D721Med (cell line): ENCODE data around the gene OR6B3.

Experiments used
- DNase-seq: peaks from one replicate; pipeline ENCODE4 v3.0.0; 2011; ENCODE audit warnings: low spot score; ENCODE audit not compliant: insufficient read length
- FAIRE-seq: peaks from 2 replicates; lab custom pipeline; 2011; peaks lifted over from hg19 to GRCh38; lab: Jason Lieb, UNC
- TF ChIP-seq, protein P1 (sequence below): IDR thresholded peaks from 2 replicates; pipeline ENCODE4 v1.5.1; 2012; ENCODE audit warnings: mild to moderate bottlenecking, control low read depth; ENCODE audit not compliant: insufficient read depth; ENCODE audit errors: missing control alignments

Gene OR6B3

DNA sequence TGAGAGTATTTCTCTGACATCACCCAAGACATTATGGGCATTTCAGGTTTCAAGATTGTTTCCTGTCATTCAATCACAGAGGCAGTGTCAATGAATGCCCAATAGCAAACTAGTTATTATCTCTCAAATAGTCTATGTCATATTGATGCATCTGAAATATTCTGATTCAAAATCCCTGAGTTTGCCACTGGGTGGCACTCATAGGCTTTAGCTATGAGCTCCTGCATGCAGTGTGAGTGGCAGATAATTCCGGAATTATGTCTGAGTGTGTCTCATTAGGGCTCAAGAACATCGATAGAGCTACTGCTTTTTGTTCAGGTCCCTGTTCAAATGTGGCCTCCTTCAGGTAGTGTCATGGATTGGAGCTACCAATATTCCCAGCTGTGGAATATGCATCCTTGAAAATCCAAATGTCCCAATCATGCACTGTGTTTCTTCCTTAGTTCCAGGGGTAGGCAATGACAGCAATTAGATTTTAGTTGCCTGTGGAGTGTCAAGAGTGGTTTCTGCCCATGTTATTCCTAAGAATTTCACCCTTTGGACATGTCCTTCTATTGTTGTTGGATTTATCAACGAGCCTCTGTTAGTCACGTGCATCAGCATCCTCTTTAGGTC is 7.8 kb upstream of the OR6B3 start:
- DNase-seq: no peak
- TF ChIP-seq, protein P1, sequence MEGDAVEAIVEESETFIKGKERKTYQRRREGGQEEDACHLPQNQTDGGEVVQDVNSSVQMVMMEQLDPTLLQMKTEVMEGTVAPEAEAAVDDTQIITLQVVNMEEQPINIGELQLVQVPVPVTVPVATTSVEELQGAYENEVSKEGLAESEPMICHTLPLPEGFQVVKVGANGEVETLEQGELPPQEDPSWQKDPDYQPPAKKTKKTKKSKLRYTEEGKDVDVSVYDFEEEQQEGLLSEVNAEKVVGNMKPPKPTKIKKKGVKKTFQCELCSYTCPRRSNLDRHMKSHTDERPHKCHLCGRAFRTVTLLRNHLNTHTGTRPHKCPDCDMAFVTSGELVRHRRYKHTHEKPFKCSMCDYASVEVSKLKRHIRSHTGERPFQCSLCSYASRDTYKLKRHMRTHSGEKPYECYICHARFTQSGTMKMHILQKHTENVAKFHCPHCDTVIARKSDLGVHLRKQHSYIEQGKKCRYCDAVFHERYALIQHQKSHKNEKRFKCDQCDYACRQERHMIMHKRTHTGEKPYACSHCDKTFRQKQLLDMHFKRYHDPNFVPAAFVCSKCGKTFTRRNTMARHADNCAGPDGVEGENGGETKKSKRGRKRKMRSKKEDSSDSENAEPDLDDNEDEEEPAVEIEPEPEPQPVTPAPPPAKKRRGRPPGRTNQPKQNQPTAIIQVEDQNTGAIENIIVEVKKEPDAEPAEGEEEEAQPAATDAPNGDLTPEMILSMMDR: peak; percentile 80
- FAIRE-seq: peak; percentile 85

DNA sequence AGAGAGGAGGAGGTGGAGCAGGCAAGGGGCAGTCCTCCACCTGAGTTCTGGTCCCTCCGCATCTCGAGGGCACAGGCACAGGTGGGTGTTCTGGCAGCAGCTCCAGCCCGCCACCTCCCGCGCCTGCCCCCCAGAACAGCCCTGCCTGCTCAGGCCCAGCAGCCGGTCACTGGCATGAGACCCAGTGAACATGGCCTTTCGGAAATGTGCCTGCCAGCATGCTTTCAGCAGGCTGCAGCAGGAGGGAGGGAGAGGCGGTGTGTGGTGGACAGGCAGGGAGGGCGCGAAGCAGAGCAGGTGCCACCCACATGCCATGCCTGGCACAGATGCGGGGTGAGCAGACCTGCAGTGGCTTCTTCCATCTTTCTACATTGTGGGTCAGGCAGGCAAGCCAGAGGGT is 3.4 kb upstream of the OR6B3 start:
- DNase-seq (no peak), FAIRE-seq (no peak)
- TF ChIP-seq, protein P1: no peak

DNA sequence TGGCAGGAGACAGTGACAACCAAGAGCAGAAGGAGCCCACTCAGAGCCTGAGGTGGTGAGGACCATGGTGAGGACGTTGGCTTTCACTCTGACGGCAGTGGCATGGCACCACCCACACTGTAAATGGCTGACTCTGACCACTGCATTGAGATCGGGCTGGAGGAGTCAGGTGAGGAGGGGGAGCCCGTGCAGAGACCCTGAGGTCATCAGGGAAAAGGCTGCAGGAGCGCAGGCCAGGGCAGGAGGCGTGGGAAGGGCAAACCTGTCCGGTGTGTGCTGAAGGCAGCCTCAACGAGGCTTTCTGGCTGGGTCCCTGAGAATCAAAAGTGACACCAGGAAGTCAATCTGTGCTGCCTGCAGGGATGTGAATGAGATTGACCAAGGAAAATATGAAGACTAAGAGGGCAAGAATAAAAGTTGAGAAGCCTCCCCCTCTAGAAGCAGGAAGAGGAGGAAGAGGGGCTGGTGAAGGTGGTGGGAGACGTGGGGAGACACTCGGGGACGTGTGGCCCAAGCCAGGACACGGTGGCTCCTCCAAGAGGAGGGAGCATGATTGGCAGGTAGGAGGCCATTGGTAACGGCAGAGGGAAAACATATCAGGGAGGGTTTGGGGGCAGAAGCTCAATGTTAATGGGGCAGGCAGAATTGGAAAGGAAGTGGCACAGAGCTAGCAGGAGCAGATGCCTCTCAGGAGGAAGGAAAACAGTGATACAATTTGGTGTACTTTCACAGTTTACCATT is 2.0 kb upstream of the OR6B3 start:
- FAIRE-seq (no peak), DNase-seq (no peak)
- TF ChIP-seq, protein P1: no peak

DNA sequence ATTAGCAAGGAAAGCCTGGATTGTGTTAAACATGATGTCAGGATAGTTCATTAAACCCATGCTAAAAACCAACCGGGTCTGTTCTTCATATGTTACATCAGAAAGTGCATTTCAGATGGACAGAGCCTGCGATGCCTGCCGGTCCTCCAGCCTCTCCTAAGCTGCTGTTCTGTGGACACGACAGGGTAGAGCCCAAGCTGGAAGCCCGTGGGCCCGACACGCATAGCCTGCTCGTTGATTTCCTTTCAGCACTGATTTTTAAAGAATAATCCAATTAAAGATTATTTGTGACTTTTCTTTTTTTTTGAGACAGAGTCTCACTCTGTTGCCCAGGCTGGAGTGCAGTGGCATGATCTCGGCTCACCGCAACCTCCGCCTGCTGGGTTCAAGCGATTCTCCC is 797 bp downstream of the OR6B3 start:
- DNase-seq (no peak), FAIRE-seq (no peak)
- TF ChIP-seq, protein P1: no peak

DNA sequence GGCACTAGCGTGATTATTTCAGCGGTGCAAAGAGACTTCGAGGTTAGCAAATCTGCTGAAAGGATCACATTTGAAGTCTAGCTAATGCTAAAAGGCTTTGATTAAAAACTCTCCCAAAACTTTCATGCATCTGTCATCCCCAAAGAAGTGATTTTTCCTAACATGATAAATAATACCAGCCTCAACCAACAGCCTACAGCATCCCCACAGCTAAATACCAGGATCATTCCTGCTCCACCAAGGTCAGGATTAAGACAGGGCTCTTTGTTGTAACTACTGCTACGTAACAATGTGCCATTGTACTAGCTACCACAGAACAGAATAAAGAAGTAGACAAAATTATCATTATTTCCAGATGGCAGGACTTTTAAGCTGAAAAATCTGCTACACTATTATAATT is 1.6 kb downstream of the OR6B3 start:
- no peak for DNase-seq
- TF ChIP-seq, protein P1: no peak
- FAIRE-seq: no peak

DNA sequence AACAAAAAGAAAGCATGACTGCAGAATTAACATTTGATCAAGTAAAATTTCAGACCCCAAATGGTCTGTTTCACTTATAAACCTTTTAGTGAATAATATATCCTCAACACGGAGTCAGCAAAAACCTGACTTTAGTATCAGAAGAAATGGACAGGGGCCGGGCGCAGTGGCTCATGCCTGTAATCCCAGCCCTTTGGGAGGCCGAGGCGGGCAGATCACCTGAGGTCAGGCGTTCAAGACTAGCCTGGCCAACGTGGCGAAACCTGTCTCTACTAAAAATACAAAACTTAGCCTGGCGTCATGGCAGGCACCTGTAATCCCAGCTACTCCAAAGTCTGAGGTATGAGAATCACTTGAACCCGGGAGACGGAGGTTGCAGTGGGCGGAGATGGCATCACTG is 3.0 kb downstream of the OR6B3 start:
- DNase-seq (no peak), FAIRE-seq (no peak)
- TF ChIP-seq, protein P1: no peak

DNA sequence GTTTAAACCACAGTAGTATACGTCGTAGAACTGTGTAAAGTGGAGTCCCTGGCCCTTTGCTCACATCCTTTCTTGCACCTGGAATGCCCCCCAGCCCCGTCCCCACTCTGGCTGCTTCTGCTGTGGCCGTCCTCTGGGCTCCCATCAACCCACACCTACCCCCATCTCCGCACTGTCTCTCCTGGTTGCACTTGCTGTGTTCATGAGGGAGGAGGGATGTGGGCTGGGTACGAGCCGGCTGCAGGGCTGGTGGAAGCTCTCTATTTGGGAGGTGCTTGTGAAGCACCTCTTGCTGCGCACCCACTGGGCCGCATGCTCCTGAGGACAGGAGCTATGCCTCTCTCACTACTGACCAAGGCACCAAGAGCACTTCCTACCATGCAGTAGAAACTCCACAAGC is 5.1 kb downstream of the OR6B3 start:
- DNase-seq (no peak), FAIRE-seq (no peak)
- TF ChIP-seq, protein P1: no peak
